ENCODE results near the gene ZNF700.

ZNF700 gene

DNA sequence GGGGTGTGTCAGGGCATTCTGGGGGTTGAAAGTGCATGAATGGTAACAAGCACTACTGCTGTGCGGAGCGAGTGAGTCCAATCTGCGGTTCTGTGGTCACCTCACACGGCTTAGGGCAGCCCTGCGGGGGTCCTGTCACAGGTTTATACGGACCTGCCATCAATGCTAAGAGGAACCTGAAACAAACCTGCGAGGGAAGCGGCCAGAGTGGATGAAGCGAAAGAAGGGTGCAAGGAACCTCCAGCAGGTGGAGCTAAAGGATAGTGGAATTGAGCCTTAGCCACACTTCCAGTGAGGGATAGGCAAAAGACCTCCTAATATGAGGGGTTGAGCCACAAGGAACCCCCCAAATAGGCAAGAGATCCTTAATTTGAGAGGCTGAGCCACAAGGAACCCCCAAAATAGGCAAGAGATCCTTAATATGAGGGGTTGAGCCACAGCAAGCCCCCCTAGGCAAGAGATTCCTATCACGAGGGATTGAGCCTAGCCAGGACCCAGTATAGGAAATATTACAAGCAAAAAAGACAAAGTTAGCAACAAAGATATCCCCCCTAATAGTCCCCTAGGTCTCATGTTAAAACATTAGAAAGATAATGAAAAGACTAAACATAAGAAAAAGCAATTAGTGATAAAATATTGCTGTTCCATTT lies 43.6 kb upstream of the ZNF700 start:
- no peak overlapping the region for H3K4me3 ChIP-seq (ENCODE audit: low read depth, low read length, poor library complexity, severe bottlenecking)
- H4K20me1 ChIP-seq (ENCODE audit: insufficient read depth, low read length) = no peaks in the 10 kb centered on the region
- no peaks in the 10 kb centered on the region for H3K9me2 ChIP-seq (ENCODE audit: low read depth, low read length)
- no peak overlapping the region for H3K27ac ChIP-seq (ENCODE audit: low read depth, low read length, poor library complexity, severe bottlenecking)
- H3K9ac ChIP-seq (ENCODE audit: low read length) = no peak overlapping the region
- no peak overlapping the region for H2AFZ ChIP-seq (ENCODE audit: low read length)
- no peaks in the 10 kb centered on the region for H3K36me3 ChIP-seq (ENCODE audit: insufficient read depth, low read length)
- no peaks in the 10 kb centered on the region for H3F3A ChIP-seq (ENCODE audit: insufficient read depth, low read length)
- peak; percentile 77 for TF ChIP-seq CTCF (IDR thresholded peaks at IDR 0.05; ENCODE audit: low read length)
- no peak for TF ChIP-seq EZH2 (IDR thresholded peaks at IDR 0.05; ENCODE audit: borderline replicate concordance, low read length)
- H3K27me3 ChIP-seq (ENCODE audit: insufficient read depth, low read length) = no peaks in the 10 kb centered on the region
- no peaks in the 10 kb centered on the region for H3K4me1 ChIP-seq (ENCODE audit: insufficient read depth, low read length, severe bottlenecking)
- H3K79me2 ChIP-seq (ENCODE audit: insufficient read depth, low read length) = no peaks in the 10 kb centered on the region
- H3K4me2 ChIP-seq (ENCODE audit: low read length) = no peak overlapping the region
- no peaks in the 10 kb centered on the region for H3K9me3 ChIP-seq (ENCODE audit: low read length)

- Histone ChIP-seq H3K9me2 (ENCODE audit: low read depth, low read length) (no peaks in the 10 kb centered on the region), H3K4me1 (ENCODE audit: insufficient read depth, low read length, severe bottlenecking) (no peaks in the 10 kb centered on the region), H4K20me1 (ENCODE audit: insufficient read depth, low read length) (no peaks in the 10 kb centered on the region), H3K4me2 (ENCODE audit: low read length) (no peak overlapping the region), H3K27me3 (ENCODE audit: insufficient read depth, low read length) (no peaks in the 10 kb centered on the region), H3K9me3 (ENCODE audit: low read length) (no peaks in the 10 kb centered on the region), H3K9ac (ENCODE audit: low read length) (no peak overlapping the region), H3K79me2 (ENCODE audit: insufficient read depth, low read length) (no peaks in the 10 kb centered on the region), H3K27ac (ENCODE audit: low read depth, low read length, poor library complexity, severe bottlenecking) (no peak overlapping the region), H2AFZ (ENCODE audit: low read length) (no peak overlapping the region), H3F3A (ENCODE audit: insufficient read depth, low read length) (no peaks in the 10 kb centered on the region), H3K4me3 (ENCODE audit: low read depth, low read length, poor library complexity, severe bottlenecking) (no peak overlapping the region), H3K36me3 (ENCODE audit: insufficient read depth, low read length) (no peaks in the 10 kb centered on the region)
- no peak for TF ChIP-seq EZH2 (IDR thresholded peaks at IDR 0.05; ENCODE audit: borderline replicate concordance, low read length)
- TF ChIP-seq CTCF (IDR thresholded peaks at IDR 0.05; ENCODE audit: low read length) = no peak
Observed at GRCh38 chr19:11882606-11883005, 42.3 kb upstream of the ZNF700 start.

GRCh38 chr19:11887234-11887610 lies 37.7 kb upstream of the ZNF700 start:
- Histone ChIP-seq H3K4me3 (ENCODE audit: low read depth, low read length, poor library complexity, severe bottlenecking) (peak overlapping the region; percentile 68), H3F3A (ENCODE audit: insufficient read depth, low read length) (no peaks in the 10 kb centered on the region), H3K4me2 (ENCODE audit: low read length) (peak overlapping the region; percentile 66), H4K20me1 (ENCODE audit: insufficient read depth, low read length) (no peaks in the 10 kb centered on the region), H3K36me3 (ENCODE audit: insufficient read depth, low read length) (no peaks in the 10 kb centered on the region; the same call in 1 of the 2 replicates), H2AFZ (ENCODE audit: low read length) (no peak overlapping the region), H3K9ac (ENCODE audit: low read length) (no peak overlapping the region; the same call in 1 of the 2 replicates), H3K9me3 (ENCODE audit: low read length) (no peaks in the 10 kb centered on the region), H3K79me2 (ENCODE audit: insufficient read depth, low read length) (no peaks in the 10 kb centered on the region), H3K9me2 (ENCODE audit: low read depth, low read length) (no peaks in the 10 kb centered on the region), H3K27ac (ENCODE audit: low read depth, low read length, poor library complexity, severe bottlenecking) (no peak overlapping the region), H3K4me1 (ENCODE audit: insufficient read depth, low read length, severe bottlenecking) (peaks cover 6% of the 10 kb centered on the region), H3K27me3 (ENCODE audit: insufficient read depth, low read length) (no peaks in the 10 kb centered on the region)
- TF ChIP-seq CTCF (IDR thresholded peaks at IDR 0.05; ENCODE audit: low read length) (no peak), EZH2 (IDR thresholded peaks at IDR 0.05; ENCODE audit: borderline replicate concordance, low read length) (no peak)

Data from OCI-LY1 (cell line).